ENCODE data around the gene LGSN.
"Not testable (repeated sequence)": the region's sequence is repeated elsewhere in the genome, so short reads cannot be mapped to it uniquely, and the experiment has no call there.

Gene LGSN

GRCh38 chr6:63236398-63236817, 83.4 kb downstream of the LGSN start:
- TF ChIP-seq SPI1 (IDR thresholded peaks at IDR 0.05; ENCODE audit: borderline replicate concordance, low read depth): peak; percentile 5; the same call in 1 of the 2 replicates
- no peak for TF ChIP-seq POLR2AphosphoS5 (IDR thresholded peaks at IDR 0.05; ENCODE audit: low read depth)
- H3K27me3 ChIP-seq (ENCODE audit: insufficient read depth, poor library complexity, severe bottlenecking): no peaks in the 10 kb centered on the region
- DNase-seq (ENCODE audit: low read depth in 1 of 2, low spot score in 1 of 2): peak in 1 of 2 experiments; percentile 21
- H3K4me3 ChIP-seq (replicated peaks; ENCODE audit: insufficient read depth, low read length): no peak overlapping the region
- no peak overlapping the region for H3K27ac ChIP-seq (replicated peaks)

DNA sequence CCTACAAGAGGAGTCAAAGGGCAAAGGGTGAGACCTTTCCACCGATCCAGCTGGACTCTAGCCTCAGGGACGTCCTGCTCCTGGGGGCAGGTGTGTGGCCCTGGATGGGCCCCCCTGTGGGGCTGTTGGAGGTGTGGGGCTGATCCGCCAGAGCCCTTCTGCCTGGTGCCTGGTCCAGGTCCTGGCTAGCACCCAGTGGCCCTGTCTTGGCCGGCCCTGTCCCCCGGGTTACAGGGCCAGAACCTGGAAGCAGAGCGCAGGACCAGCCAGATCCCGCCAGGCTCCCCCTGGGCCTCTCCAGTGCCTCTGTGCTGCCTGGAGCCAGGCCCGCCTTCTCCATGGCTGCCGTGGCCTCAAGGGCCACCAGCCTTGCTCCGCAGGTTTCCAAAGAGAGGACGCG, 89.3 kb downstream of the LGSN start:
- H3K27me3 ChIP-seq (ENCODE audit: insufficient read depth, poor library complexity, severe bottlenecking); H3K27ac ChIP-seq (replicated peaks); H3K4me3 ChIP-seq (replicated peaks; ENCODE audit: insufficient read depth, low read length); DNase-seq (ENCODE audit: low read depth in 1 of 2, low spot score in 1 of 2): not testable (repeated sequence)

GRCh38 chr6:63230027-63230426, 89.8 kb downstream of the LGSN start:
- not testable (repeated sequence) for H3K4me3 ChIP-seq (replicated peaks; ENCODE audit: insufficient read depth, low read length); H3K27ac ChIP-seq (replicated peaks); DNase-seq (ENCODE audit: low read depth in 1 of 2, low spot score in 1 of 2); H3K27me3 ChIP-seq (ENCODE audit: insufficient read depth, poor library complexity, severe bottlenecking)

DNA sequence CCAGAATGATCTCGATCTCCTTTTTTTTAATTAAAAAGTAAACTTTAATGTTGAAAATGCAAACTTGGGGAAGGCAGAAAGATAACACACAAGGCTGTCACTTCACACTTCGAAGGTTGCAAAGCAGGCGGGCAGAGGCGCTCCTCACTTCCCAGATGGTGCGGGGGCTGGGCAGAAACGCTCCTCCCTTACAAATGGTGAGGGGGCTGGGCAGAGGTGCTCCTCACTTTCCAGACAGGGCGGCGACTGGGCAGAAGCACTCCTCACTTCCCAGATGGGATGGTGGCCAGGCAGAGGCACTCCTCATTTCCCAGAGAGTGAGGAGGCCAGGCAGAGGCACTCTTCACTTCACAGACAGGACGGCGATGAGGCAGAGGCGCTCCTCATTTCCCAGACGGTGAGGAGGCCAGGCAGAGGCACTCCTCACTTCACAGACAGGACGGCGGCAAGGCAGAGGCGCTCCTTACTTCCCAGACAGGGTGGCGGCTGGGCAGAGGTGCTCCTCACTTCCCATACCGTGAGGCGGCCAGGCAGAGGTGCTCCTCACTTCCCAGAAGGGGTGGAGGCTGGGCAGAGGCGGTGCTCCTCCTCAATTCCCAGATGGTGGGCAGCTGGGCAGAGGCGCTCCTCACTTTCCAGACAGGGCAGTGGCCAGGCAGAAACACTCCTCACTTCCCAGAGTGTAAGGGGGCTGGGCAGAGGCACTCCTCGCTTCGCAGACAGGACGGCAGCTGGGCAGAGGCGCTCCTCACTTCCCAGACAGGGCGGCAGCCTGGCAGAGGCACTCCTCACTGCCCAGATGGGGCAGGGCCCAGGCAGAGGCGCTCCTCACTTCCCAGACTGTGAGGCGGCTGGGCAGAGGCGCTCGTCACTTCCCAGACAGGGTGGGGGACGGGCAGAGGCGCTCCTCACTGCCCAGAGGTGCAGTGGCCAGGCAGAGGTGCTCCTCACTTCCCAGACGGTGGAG, 91.6 kb downstream of the LGSN start:
- not testable (repeated sequence) for H3K27ac ChIP-seq (replicated peaks); H3K27me3 ChIP-seq (ENCODE audit: insufficient read depth, poor library complexity, severe bottlenecking); H3K4me3 ChIP-seq (replicated peaks; ENCODE audit: insufficient read depth, low read length); DNase-seq (ENCODE audit: low read depth in 1 of 2, low spot score in 1 of 2)

- not testable (repeated sequence) for DNase-seq (ENCODE audit: low read depth in 1 of 2, low spot score in 1 of 2)
These were observed 93.8 kb downstream of the LGSN start for GRCh38 chr6:63225987-63226386.

More at GRCh38 chr6:63225987-63226386, 93.8 kb downstream of the LGSN start:
- not testable (repeated sequence) for H3K4me3 ChIP-seq (replicated peaks; ENCODE audit: insufficient read depth, low read length); H3K27ac ChIP-seq (replicated peaks); H3K27me3 ChIP-seq (ENCODE audit: insufficient read depth, poor library complexity, severe bottlenecking)
